Measurements from ENCODE around the gene SLC47A2. TPM values are rescaled to one million over a fixed set of nuclear protein-coding genes. Genes with fewer than 3 reads are reported as not detected.
"Not testable (repeated sequence)": the region's sequence is repeated elsewhere in the genome, so short reads cannot be mapped to it uniquely, and the experiment has no call there.

The SLC47A2 gene, protein sequence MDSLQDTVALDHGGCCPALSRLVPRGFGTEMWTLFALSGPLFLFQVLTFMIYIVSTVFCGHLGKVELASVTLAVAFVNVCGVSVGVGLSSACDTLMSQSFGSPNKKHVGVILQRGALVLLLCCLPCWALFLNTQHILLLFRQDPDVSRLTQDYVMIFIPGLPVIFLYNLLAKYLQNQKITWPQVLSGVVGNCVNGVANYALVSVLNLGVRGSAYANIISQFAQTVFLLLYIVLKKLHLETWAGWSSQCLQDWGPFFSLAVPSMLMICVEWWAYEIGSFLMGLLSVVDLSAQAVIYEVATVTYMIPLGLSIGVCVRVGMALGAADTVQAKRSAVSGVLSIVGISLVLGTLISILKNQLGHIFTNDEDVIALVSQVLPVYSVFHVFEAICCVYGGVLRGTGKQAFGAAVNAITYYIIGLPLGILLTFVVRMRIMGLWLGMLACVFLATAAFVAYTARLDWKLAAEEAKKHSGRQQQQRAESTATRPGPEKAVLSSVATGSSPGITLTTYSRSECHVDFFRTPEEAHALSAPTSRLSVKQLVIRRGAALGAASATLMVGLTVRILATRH
- not detected for total RNA-seq

DNA sequence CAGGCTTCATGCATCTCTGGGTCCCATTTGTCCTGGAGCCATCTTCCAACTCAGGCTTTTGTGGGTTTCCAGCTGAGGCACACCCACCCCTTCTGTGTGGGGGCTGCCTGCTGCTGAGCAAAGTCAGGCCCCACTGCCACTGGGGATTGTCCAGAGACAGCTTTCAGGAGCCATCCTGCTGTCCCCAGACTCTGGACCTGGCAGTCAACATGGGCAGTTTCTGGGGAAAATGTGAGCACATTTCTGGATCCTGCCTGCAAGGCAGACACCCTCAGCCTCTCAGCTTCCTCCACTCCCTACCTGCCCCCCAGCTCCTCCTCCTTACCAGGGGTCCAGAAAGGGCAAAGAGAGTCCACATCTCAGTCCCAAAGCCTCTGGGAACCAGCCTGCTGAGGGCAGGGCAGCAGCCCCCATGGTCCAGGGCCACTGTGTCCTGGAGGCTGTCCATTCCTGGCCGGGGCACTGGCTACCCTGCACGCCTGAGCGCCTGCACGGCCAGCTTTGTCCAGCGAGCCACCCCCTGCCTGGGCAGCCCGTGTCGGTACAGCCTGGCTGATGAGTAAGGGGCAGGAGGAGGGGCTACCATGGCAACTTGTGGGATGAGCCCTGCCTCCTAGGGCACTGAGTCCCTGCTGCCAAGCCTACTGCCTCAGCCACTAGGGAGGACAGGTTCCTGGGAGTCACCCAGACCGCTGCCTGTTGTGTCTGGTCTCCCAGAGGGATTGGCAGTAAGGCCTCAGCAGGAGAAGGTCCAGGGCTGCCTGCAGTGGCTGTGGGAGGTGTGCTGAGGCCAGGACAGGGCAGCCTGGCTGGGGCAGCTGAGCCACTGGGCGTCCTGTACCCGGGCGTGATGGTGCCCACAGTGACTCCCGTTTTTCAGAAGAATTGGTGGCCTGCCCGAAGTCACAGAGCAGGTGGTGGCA lies at the start of gene SLC47A2:
TSS of gene SLC47A2 (minus strand) at position 477 of the 923 bp plus-strand sequence. CDS start at position 448, 29 bp downstream.
- no peak within 1 kb of the TSS for H3K27ac Mint-ChIP-seq
- no peaks in the 10 kb centered on the region for H3K4me1 Mint-ChIP-seq
- H3K27me3 Mint-ChIP-seq: no peaks in the 10 kb centered on the region
- no peaks in the 10 kb centered on the region for H3K9me3 Mint-ChIP-seq
- no peaks in the 10 kb centered on the region for H3K36me3 Mint-ChIP-seq
- no peak for DNase-seq
- H3K4me3 Mint-ChIP-seq: no peak within 1 kb of the TSS

DNA sequence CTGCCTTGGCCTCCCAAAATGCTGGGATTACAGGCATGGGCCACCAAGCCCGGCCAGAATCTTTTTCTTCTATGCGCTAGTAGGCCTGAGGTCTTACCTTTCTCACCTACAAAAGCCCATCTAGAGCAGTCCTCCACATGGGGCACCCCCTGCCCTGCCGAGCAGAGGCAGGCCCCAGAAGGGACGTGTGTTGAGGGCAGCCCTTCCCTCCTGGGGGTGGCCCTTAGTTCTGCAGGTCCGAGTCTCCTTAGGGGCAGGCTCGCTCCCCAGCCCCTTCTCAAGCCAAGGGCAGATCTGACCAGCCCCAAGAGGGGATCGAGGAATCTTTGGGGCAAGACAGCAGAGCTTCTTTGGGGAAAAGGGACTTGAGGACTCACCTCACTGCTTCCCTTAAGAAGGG lies 49.6 kb upstream of the SLC47A2 start:
- Mint-ChIP-seq H3K27ac (no peak overlapping the region), H3K4me3 (no peak overlapping the region), H3K36me3 (no peaks in the 10 kb centered on the region), H3K9me3 (no peaks in the 10 kb centered on the region), H3K4me1 (peaks cover 25% of the 10 kb centered on the region), H3K27me3 (peaks cover 3% of the 10 kb centered on the region)
- no peak for DNase-seq

DNA sequence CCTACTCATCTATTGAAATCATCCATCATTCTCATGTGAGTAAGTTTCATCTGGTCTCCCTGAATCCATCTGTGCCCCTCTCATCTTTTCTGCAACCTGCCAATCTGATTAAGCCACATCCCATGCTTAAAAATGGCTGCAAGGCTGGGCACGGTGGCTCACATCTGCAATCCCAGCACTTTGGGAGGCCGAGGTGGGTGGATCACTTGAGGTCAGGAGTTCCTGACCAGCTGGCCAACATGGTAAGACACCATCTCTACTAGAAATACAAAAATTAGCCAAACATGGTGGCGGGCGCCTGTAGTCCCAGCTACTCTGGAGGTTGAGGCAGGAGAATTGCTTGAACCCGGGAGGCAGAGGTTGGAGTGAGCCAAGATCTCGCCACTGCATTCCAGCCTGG lies 47.6 kb upstream of the SLC47A2 start:
- H3K4me1 Mint-ChIP-seq: peaks cover 13% of the 10 kb centered on the region
- H3K36me3 Mint-ChIP-seq, H3K27ac Mint-ChIP-seq, H3K27me3 Mint-ChIP-seq, DNase-seq, H3K9me3 Mint-ChIP-seq, H3K4me3 Mint-ChIP-seq: not testable (repeated sequence)

DNA sequence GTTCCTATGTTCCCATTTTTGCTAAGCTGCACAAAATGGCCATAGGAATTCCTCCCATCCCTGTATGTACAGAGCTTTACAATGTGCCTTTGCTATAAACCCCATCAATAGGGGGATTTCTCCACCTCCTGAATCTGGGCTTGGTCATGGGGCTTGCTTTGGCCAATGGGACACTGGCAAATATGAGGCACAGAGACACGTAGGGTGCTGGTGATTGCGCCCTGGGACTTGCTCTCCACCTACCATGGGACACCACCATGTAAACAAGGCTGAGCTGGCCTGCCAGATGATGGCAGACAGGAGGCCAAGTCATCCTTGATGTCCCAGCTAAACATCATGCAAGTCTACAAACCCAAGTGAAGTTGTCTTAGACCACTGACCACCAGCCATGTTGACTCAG lies 47.0 kb upstream of the SLC47A2 start:
- no peaks in the 10 kb centered on the region for H3K36me3 Mint-ChIP-seq
- H3K4me1 Mint-ChIP-seq: peaks cover 12% of the 10 kb centered on the region
- H3K4me3 Mint-ChIP-seq: no peak overlapping the region
- H3K9me3 Mint-ChIP-seq: no peaks in the 10 kb centered on the region
- no peak for DNase-seq
- H3K27me3 Mint-ChIP-seq: peaks cover 11% of the 10 kb centered on the region
- no peak overlapping the region for H3K27ac Mint-ChIP-seq

DNA sequence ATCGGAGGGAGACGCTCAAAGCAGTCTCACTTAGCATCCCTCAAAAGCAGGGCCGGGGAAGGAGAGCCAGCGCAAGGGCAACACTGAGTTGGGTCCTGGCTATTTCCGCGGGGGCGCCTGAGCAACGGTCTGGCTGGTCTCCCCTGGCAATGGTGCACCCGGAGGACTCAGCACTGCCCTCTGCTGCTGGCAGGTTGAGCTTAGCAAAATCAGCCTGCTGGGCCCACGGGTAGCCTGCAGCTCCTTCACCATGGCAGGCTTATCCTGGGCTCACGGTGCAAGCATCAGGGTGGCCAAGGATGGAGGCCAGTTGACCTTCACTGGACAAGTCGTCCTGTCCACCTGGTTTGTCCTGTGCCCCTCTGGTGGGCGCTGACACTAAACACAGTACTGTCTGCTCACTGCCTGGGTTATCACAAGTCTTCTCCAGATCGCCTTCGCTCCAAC lies 46.2 kb upstream of the SLC47A2 start:
- H3K27ac Mint-ChIP-seq: no peak overlapping the region
- peaks cover 14% of the 10 kb centered on the region for H3K27me3 Mint-ChIP-seq
- peaks cover 6% of the 10 kb centered on the region for H3K4me1 Mint-ChIP-seq
- H3K36me3 Mint-ChIP-seq: no peaks in the 10 kb centered on the region
- H3K9me3 Mint-ChIP-seq: no peaks in the 10 kb centered on the region
- H3K4me3 Mint-ChIP-seq: no peak overlapping the region
- peak; percentile 73 for DNase-seq

DNA sequence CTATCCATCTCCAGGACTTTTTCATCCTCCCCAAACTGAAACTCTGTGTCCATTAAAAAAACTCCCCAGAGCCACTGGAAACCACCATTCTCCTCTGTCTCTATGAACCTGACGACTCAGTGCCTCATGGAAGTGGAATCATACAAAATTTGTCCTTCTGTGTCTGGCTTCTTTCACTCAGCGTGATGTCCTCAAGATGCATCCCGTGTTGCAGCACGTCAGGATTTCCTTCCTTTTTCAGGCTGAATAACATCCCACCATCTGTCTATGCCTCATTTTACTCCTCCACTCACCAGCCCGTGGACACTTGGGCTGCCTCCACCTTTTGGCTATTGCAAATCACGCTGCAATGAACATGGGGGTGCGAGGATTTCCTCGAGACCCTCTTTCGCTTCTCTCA lies 44.4 kb upstream of the SLC47A2 start:
- peaks cover 14% of the 10 kb centered on the region for H3K27me3 Mint-ChIP-seq
- no peak for DNase-seq

DNA sequence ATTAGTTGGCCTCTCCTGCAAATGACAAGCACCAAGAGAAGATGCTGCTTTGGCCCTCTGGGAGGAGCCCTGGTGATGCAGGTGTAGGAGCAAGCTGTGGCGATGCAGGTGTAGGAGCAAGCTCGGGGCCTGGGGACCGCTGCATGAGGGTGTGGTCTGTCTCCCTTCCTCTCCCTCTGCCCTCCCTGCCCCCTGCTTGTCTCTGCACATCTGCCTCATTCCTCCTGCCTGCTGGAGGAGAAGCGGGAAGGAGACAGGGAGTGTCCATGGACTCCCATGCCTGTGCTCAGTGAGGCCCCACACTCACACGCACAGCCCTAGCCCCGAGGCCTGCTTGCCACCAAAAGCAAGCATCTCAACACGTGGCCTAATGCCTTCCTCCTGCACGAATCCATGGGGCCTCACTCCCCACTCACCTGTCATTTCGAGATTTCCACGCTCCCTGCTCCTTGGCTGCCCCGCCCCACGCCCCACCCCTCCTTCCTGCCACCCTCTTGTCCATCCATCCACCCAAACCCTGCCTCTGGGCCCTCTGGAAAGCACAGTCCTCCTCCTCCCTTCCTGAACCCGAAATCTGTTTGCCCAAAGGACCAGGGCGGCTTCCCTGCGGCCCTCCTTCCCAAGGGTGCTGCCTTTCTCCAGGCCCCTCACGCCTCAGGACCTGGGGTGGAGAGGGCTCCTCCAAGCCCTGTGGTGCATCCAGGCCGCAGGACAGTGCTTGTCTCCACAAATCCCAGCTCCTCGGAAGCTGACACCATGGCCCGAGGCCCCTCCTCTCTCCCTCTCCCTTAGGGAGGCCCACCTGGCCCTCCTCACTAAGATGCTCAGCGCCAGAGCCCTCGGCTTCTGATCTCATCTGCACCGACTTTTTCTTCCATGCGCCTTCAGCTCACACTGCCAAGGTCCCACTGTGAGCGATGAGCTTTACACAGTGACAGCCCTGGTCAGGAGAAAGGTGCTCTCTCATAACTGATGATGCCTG lies 43.5 kb upstream of the SLC47A2 start:
- Mint-ChIP-seq H3K27me3 (peaks cover 15% of the 10 kb centered on the region), H3K27ac (no peak overlapping the region), H3K36me3 (no peaks in the 10 kb centered on the region), H3K4me3 (no peak overlapping the region), H3K9me3 (no peaks in the 10 kb centered on the region), H3K4me1 (peaks cover 5% of the 10 kb centered on the region)
- no peak for DNase-seq

More for the DNA sequence above, 44.4 kb upstream of the SLC47A2 start:
- Mint-ChIP-seq H3K9me3 (no peaks in the 10 kb centered on the region), H3K4me3 (no peak overlapping the region), H3K27ac (no peak overlapping the region), H3K4me1 (peaks cover 1% of the 10 kb centered on the region), H3K36me3 (no peaks in the 10 kb centered on the region)

DNA sequence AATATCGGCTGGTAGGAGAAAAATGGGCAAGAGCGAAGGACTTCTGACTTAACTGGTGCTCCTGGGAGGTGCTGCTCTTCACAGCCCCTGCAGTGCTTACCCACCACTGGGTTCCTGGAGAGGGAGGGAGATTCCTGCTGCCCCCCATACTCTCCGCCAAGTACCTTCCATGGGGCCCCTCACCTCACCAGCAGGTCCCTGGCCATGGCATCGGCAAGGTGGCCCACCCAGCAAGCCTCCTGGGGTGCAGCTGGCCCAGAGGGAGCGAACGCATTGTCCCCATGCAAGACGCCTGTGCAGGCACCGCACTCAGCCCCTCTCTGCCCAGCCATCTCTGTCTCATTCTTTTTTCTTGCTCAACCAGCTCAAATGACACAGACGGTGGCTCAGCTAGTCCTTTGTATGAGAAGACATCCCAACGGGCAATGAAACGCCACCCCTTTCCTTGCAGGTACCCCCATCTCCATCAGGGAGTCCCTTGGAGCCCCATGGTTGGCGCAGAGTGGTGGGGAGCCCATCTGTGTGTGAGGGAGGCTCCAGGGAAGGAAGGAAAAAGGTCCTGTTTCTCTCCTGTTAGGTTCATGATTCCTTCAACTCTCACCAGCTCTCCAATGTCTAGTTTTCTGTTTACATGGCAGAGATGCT lies 41.3 kb upstream of the SLC47A2 start:
- Mint-ChIP-seq H3K9me3 (no peaks in the 10 kb centered on the region), H3K27ac (no peak overlapping the region), H3K4me1 (peaks cover 9% of the 10 kb centered on the region), H3K36me3 (no peaks in the 10 kb centered on the region), H3K27me3 (peaks cover 24% of the 10 kb centered on the region), H3K4me3 (no peak overlapping the region)
- no peak for DNase-seq

DNA sequence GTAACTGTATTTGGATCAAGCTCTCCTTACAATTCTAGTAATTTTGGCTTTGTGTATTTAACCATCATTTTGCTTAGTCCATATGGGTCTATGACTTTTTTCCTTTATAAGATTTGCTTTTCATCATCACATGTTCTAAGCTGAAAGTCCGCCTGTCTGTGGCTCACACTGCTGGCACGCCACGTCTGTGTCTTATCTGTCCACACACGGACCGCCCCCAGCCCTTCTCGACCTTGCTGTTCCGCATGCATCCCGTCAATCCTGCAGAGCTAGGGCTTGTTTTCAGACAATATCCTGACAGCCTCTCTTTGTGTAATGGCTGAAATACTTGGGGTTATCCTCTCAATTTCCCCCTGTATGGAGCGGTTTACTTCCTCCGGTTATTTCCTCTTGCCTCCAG lies 40.2 kb upstream of the SLC47A2 start:
- no peaks in the 10 kb centered on the region for H3K36me3 Mint-ChIP-seq
- no peaks in the 10 kb centered on the region for H3K9me3 Mint-ChIP-seq
- peaks cover 24% of the 10 kb centered on the region for H3K27me3 Mint-ChIP-seq
- H3K4me3 Mint-ChIP-seq: no peak overlapping the region
- no peak for DNase-seq
- H3K27ac Mint-ChIP-seq: no peak overlapping the region
- peaks cover 9% of the 10 kb centered on the region for H3K4me1 Mint-ChIP-seq

DNA sequence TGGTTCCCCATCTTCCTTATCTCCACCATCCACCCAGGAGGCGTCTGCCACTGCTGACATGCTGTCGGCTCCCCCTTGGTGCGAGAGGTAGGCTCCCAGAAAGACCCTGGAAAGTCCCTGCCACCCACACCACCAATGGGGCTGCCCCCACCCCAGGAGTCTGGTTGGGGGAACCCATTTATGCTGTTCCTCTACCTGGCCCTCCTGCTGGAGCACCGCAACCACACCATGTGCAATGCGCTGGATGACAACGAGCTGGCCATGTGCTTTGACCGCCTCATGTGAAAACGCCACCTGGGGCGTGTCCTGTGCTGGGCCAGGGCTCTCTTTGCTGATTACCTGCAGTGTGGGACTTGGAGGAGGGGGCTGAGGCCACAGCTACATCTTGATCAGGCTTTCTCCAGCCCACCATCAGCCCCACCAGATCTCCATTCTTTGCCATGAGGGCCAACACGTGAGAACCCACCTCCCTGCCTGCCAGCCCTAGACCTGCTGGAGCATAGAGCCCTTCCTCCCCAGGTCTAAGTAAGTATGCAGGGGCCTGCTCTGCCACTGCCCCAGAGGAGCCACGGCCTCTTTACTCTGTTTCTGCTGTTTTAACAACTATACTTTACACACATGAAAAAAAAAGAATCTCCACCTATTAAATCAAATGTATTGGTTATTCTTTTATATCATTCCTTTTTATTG lies 39.6 kb upstream of the SLC47A2 start:
- DNase-seq: peak; percentile 29
- no peaks in the 10 kb centered on the region for H3K9me3 Mint-ChIP-seq
- peak overlapping the region; percentile 66 for H3K27ac Mint-ChIP-seq
- H3K27me3 Mint-ChIP-seq: peaks cover 24% of the 10 kb centered on the region
- no peaks in the 10 kb centered on the region for H3K36me3 Mint-ChIP-seq
- peaks cover 9% of the 10 kb centered on the region for H3K4me1 Mint-ChIP-seq
- H3K4me3 Mint-ChIP-seq: no peak overlapping the region

DNA sequence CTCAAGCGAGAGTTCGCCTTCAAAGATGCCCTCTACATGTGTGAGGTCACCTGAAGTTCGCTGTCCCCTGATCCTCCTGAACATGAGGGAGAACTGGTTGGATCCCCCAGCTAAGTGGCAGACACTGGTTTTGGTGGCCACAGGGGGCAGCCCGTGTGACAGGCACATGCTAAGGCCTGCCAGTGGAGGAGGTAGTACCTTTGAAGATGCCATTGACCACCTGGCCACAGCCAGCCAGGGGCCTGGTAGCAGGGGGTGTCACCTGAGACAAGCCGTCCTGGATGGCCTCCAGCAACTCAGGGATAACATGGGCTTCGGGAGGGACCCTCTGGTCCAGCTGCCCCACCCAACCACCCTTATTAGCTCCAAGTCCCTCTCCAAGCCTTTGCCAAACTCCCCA lies 39.0 kb upstream of the SLC47A2 start:
- Mint-ChIP-seq H3K27ac (peak overlapping the region; percentile 66), H3K36me3 (no peaks in the 10 kb centered on the region), H3K27me3 (peaks cover 24% of the 10 kb centered on the region), H3K9me3 (no peaks in the 10 kb centered on the region), H3K4me1 (peaks cover 9% of the 10 kb centered on the region), H3K4me3 (no peak overlapping the region)
- no peak for DNase-seq

DNA sequence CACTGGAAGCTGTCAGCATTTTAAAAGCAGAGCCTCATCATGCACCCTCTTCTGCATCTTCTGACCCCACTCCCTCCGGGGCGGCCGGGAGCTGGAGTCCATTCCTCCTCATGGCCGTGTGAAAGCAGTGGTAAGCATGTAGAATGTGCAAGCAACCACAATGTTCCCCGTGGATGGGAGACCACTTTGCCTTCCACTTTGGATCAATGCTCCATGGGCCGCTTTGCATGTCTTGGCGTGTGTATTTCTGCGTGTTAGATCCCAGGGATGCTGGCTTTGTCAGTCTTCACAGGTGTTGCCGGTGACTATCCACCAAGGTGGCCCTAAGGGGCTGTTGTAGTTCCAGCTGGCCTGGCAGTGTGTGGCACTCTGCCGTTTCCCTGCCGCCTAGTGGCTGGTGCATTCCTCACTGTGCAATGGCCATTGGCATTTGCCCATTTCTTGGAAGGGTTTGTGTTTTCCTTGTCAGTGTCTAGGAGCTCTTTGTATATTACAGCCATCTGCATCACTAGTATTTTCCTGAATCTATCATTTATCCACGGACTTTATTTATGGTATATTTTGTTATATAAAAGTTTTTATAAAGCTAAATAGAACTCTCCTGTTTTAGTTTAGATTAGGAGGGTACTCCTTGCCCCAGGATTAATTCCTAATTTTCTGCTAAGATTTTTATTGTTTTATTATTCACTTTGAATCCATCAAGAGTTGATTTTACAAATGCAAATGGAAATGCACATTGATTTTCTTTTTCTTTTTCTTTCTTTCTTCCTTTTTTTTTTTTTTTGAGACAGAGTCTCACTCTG lies 37.5 kb upstream of the SLC47A2 start:
- no peaks in the 10 kb centered on the region for H3K36me3 Mint-ChIP-seq
- no peaks in the 10 kb centered on the region for H3K9me3 Mint-ChIP-seq
- no peak for DNase-seq
- no peak overlapping the region for H3K27ac Mint-ChIP-seq
- H3K27me3 Mint-ChIP-seq: peaks cover 20% of the 10 kb centered on the region
- H3K4me1 Mint-ChIP-seq: peaks cover 9% of the 10 kb centered on the region
- no peak overlapping the region for H3K4me3 Mint-ChIP-seq

DNA sequence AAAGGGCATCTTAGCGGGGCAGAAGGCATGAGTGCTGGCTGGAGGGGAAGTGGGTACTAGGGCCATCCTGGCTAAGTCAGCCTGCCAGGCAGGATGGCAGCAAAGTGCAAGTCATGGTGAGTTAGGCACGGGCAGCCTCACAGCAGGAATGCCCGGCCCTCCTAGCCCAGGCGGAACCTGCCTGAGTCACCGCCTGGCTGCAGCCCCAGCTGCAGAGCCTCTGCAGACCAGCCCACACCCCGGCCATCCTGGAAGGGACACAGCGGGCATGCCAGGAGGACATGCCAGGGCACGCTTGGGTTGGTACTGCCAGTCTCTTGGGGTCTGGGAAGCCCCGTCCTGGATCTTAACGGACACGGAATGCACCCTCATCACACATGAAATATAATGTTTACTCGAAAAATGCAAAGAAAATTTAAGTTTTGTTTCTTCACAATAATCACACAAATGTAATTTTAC lies 36.7 kb upstream of the SLC47A2 start:
- H3K4me1 Mint-ChIP-seq: peaks cover 9% of the 10 kb centered on the region
- H3K36me3 Mint-ChIP-seq: no peaks in the 10 kb centered on the region
- peaks cover 13% of the 10 kb centered on the region for H3K27me3 Mint-ChIP-seq
- no peak for DNase-seq
- H3K4me3 Mint-ChIP-seq: no peak overlapping the region
- no peaks in the 10 kb centered on the region for H3K9me3 Mint-ChIP-seq
- no peak overlapping the region for H3K27ac Mint-ChIP-seq

Measured in activated naive CD8-positive, alpha-beta T cell treated with anti-CD3 and anti-CD28 coated beads for 36 hours (primary cell).